HG03139 (cell line): ENCODE measurements around the gene CLIP1.
"Not testable (repeated sequence)": the region's sequence is repeated elsewhere in the genome, so short reads cannot be mapped to it uniquely, and the experiment has no call there.

Source experiments
- ATAC-seq: cut with Tn5 transposase; IDR thresholded peaks from one replicate; pipeline ENCODE4 v1.9.1; 2021; ENCODE audit not compliant: unreplicated experiment

CLIP1 gene

DNA sequence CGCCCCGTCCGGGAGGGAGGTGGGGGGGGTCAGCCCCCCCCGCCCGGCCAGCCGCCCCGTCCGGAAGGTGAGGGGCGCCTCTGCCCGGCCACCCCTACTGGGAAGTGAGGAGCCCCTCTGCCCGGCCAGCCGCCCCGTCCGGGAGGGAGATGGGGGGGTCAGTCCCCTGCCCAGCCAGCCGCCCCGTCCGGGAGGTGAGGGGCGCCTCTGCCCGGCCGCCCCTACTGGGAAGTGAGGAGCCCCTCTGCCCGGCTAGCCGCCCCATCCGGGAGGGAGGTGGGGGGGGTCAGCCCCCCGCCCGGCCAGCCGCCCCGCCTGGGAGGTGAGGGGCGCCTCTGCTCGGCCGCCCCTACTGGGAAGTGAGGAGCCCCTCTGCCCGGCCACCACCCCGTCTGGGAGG is 64.9 kb downstream of the CLIP1 start:
- ATAC-seq: not testable (repeated sequence)

DNA sequence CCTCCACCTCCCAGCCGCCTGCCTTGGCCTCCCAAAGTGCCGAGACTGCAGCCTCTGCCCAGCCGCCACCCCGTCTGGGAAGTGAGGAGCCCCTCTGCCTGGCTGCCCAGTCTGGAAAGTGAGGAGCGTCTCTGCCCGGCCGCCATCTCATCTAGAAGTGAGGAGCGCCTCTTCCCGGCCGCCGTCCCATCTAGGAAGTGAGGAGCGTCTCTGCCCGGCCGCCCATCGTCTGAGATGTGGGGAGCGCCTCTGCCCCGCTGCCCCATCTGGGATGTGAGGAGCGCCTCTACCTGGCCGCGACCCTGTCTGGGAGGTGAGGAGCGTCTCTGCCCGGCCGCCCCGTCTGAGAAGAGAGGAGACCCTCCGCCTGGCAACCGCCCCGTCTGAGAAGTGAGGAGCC is 65.5 kb downstream of the CLIP1 start:
- ATAC-seq: not testable (repeated sequence)

DNA sequence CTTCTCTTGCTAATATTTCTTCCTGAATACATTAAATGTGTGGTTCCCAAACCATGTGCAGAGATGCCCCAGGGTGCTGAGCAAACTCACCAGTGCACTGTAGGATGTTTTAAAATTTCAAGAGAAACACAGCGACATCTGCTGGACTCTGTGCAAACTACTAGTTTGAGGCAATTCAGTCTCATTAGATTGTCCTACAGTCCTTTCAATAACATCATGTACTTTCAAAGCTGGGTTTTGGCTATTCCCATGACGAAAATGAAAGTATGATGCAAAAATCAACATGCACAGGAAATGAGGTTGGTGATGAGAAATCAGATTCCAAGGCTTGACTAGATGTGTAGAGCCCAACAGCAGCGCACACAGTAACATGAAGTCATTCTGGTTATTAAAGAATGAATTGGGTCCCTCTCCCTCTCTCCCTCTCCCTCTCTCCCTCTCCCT is 66.3 kb downstream of the CLIP1 start:
- ATAC-seq: no peak

DNA sequence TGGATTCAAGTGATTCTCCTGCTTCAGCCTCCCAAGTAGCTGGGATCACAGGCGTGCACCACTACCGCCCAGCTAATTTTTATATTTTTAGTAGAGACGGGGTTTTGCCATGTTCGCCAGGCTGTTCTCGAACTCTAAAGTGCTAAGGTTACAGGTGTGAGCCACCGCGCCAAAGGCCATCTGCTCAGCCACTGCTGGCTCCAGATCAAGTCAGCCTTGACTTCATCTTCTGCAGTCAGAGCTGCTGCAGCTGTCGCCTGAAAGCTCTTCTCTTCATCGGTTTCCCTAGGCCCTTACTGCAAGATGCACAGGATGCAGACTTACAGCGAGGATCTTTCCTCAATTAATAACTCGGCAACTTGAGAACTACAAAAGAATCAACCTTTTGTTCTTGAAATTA is 66.8 kb downstream of the CLIP1 start:
- ATAC-seq: no peak

DNA sequence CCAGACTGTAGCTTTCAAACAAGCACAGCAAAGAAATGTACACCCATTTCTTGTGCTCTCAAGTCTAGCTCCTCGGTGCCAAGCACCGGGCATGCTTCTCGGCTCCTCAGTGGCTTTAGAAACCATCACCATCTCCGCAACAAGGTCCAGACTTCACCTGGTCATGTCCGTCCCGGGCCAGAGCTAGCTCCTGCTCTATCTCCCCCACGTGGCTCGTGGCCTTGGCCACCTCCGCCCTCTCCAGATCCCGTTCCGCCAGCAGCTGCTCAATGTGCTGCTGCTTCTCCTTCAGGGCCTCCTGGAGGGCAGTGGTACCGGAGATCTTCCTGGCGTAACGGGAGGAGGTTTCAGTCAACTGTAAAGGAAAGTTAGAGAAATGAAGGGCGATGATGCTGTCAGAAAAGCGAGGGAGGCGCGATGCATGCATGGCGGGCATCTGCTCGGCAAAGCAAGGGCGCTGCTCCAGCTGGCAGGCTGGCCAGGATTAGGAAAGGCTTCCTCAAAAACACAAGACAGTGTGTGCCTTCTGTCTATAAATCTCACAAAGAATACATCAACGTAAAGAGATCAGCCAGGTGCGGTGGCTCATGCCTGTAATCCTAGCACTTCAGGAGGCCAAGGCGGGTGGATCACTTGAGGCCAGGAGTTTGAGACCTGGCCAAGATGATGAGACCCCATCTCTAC is 67.4 kb downstream of the CLIP1 start:
- ATAC-seq: no peak

DNA sequence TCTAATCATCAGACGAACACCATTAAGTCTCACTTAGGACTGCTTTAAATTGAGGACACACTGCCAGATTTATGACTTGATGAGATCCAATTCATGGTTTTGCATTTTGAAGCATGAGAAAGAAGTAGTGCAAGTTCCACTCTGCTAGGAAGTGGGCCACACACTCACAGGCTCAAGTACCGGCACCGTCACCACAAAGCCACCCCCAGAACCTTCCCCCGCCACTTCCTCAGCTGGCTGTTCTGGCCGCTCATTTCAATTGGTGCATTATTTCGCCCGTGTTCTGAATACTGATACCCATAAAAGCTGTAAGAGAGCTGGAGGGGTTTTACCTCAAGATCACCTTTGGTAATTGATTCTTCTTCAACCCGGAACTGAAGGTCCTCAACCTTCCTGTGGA is 70.1 kb downstream of the CLIP1 start:
- no peak for ATAC-seq

DNA sequence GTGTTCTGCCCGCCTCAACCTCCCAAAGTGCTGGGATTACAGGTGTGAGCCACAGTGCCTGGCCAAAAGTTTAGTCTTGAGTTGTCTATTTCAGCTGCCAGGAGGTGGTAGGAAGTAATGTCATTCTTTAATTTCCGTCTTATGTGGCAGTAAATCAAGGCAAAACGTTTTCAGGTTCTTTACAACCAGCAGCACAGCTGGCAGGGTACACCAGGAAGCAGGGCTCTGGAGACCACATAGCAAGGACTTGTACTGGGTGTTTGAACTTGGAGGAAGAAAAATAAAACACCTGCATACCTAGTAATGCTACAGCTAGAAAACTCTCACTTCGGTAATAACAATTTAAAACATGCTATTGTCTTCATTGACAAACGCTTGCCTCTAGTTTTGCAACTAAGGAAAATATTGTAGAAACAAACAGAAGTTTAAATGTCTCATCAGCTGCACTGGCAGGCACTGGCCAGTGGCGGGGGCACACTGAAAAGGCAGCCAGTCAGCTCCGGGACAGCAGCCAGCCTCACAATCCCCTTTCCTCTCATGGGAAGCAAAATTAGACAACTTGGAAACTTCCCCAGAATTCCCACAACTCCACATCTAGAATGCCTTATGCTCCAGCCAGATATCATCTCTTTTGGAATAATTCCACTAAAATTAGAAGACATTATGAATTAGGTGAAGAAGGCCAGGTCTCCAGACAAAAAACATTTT is 72.2 kb downstream of the CLIP1 start:
- no peak for ATAC-seq

DNA sequence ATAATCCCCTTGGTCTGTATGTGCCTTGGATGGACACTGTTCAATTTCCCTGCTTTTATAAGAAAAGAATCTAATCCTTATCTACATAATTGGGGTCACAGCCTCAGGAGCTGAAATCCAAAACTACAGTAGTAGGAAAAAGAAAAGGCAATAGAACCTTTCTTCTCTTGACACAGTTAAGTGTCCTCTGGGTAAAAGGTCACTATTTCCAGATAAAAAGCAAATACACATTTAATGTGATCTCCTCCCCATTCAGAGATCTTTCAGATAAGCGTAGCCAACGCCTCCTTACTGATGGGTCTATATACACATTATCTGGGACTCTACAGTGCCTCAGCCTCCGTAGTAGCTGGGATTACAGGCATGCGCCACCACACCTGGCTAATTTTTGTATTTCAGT is 73.4 kb downstream of the CLIP1 start:
- ATAC-seq: no peak

DNA sequence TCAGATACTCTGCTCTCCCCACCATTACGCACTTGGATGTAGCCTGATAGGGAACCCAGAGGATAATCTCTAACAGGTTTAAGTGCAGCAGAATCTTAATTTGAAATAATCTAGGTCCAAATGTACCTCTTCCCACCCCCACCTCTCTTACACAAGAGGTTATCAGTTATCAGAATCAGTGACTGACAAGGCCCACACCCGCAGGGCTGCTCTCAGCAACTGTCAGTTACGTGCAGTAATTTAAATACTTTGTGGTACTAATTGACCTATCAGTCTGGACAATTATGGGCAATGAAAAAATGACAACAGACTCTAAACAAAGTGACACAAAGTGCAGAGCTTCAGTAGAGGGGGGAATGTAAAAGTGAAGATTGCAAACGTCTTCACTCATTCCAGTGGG is 74.0 kb downstream of the CLIP1 start:
- ATAC-seq: no peak

DNA sequence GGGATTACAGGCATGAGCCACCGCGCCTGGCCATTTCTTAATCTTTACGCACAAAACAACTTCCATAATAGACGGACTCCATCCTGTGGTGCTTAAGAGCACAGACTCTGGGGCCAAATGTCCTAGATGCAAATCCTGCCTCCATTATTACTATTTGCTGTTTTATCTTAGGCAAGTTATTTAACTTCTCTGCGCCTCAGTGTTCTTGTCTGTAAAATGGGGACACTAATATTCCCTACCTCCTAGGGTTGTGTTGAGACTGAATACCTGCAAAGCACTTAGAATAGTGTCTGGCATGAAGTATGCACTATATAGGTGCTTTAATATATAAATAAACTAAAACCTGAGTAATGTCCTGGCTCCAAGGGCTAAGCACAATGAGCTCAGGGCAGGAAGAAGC is 76.4 kb downstream of the CLIP1 start:
- ATAC-seq: no peak

DNA sequence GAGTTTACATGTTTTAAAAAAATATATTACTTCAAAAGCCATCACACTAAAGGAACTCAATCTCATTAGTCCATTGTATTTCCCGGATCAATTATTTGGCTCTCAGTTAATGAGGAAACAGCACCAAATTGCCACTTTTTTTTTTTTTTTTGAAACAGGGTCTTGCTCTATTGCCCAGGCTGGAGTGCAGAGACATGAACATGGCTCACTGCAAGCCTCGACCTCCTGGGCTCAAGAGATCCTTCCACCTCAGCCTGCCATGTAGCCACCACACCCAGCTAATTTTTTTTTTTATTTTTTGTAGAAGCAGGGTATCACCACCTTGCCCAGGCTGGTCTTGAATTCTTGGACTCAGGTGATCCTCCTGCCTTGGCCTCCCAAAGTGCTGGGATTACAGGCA is 77.4 kb downstream of the CLIP1 start:
- no peak for ATAC-seq

DNA sequence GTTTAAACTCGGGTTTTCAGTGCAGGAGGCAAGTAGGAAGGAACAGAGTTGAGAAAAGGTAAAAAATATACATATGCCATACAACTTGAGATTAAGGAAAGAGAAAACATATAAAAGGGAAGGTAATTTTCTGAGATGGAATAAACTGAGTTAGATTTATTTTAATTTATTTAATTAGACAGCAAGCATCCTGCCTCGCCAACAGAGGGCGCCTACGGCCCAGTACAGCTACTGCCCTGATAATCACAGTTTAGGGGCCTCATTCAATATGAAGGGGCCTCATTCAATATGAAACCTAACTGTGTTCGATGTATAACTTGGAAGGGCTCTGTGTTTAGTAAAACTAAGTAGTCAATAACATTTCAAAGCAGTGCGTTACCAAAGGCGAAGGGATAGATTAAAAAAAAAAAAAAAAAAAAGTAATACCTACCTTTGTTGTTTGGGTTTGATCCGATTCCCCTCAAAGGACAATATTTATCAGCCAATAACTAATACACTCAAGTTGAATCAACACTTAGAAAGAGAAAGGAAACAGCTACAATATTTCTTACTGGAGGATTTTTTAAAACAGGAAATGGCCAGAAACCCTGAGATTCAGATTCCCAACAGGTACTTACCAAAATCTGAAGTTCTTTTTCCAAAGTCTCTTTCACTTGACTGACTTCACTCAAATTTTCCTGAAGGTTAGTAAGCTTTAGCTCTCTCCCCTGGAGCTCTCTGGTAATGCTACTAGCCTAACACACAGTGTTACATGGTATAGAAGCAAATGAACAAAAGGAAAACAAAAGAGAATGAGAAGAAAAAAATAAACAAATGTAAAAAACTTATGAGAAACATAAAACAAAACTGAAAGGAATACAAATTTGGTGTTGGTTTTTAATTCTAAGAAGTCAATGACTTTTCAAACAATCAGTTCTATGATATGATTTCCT is 86.2 kb downstream of the CLIP1 start:
- ATAC-seq: no peak

DNA sequence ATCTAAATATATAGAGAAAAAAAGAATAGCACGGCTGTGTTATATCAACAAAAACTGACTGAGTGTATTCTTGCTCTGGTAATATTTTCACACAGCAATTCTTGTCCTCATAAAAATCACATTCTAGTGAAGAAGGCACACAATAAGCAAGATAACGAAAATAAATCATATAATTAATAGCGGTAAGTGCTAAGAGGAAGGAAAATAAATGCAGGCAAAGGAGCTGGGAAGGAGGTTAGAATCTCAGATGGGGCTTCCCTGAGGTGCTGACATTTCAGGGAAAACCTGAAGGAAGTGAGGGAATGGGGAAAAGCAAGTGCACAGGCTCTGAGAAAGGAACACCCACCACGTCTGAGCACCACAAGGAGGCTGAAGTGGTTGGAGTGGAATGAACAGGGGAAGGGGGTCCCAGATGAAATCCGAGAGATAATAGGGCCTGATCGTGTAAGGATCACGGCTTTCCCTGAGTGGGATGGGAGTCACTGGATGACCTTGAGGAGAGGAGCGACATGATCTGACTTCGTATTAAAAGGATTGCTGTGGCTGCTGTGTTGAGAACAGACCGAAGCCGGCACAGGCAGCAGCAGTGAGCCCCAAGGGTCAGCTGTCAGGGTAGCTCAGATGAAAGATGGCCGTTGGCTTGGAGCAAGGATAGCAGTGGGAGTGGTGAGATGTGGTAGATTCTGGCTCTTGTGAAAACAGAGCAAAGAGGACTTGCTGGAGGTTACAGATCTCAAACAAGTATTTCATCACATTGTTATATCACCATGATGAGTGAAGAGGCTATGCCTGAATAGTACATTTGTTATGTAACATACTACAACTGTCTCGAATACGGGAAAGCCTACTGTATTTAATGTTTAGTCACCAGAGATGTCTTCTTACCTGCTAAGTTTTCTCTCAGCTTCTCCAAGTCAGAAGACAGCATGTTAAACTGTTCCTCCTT is 89.1 kb downstream of the CLIP1 start:
- no peak for ATAC-seq

DNA sequence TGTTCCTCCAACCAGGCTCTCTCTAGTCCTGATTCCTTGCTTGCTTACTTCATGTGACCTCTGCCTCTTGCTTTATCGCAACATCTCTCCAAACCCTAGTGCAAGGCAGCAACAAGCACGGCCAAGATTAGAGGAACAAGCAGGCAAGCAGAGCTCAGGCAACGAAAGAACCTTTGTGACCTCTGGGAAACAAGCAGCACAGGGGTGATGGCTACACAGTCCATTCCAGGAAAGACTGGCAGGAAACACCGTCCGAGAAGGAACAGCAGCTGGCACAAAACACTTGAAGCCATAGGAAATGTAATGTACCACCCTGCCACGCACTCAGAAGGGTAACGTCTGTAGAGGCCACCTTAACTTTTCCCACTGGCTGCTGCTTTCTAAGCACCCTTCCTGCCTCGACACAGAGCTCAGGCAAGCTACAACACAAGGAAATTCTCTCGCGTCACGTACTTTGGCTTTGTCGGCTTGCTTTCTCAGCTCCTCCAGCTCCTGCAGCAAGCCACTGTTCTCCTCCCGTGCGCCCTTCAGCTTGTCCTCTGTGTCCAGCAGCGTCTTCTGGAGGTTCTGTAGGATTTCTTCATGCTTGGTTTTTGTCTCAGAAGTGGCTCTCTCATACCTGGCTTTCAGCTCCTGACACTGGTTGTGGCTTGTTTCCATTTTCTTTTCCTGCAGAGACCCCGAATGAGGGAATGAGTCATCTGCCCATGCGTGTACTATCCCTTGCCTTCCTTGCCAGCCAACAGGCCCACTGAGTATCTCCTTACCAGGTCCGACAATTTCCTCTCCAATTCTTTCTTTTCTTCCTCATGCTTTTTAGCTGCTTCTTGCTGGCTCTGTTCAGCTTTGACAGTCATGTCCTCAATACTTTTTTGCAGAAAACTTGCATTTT is 94.7 kb downstream of the CLIP1 start:
- no peak for ATAC-seq

DNA sequence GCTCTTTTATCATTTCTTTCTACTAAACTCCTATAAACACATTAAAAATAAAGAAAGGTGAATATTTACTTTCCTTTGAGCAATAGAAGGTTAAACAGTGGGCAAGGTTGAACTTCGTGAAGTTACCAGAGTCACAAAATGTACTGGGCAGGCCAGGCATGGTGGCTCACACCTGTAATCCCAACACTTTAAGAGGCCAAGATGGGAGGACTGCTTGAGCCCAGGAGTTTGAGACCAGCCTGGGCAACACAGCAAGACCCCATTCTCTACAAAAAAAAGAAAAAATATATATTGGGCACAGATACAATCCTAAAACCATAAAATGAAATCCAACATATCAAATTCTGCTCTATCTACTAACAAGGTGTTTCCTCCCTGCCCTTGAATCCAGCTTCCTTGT is 95.5 kb downstream of the CLIP1 start:
- no peak for ATAC-seq

DNA sequence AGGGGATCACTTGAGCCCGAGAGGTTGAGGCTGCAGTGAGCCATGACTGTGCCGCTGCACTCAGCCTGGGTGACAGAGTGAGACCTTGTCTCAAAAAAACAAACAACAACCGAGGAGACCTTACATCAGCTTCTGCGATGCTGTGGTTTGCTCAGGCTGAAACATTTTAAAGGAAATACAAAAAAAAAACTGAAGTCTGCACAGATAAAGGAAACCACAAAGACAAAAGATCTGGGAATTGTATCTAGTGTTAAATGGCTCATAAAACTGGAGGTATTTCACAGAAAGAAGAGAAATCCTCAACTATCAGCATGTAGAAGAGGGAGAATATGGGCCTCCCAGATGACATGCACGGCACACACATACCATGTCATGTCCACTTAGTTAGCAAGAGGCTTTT is 95.9 kb downstream of the CLIP1 start:
- ATAC-seq: no peak

DNA sequence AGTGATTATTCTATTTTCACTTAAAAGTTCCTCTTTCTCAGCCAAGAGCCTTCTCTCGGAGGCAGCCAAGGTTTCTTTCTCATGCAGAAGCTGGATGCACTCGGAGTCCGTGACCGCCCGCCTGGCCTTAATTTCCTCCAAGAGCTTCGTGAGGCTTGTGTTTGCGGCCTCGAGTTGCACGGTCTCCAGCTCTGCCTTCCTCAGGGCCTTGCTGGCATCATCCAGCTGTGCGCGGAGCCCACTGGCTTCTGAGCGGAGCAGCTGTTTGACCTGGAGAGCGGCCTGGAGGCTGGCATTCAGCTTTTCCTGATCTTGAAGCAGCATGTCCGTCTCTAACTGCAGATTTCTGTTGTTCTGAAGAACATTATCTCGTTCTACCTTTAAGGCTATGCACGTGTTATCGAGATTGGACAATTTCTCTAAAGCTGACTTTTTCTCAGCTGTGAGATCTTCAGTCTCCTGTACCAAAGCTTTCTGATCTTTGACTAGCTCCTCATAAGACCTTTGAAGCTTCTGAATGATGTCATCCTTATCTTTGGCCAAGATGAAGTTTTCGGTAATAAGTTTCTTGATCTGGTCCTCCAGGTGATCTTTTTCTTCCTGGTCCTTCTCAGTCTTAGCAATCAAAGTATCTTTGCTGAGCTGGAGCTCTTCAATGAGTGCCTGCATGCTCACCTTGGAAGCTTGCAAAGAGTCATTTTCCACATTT is 99.0 kb downstream of the CLIP1 start:
- no peak for ATAC-seq

DNA sequence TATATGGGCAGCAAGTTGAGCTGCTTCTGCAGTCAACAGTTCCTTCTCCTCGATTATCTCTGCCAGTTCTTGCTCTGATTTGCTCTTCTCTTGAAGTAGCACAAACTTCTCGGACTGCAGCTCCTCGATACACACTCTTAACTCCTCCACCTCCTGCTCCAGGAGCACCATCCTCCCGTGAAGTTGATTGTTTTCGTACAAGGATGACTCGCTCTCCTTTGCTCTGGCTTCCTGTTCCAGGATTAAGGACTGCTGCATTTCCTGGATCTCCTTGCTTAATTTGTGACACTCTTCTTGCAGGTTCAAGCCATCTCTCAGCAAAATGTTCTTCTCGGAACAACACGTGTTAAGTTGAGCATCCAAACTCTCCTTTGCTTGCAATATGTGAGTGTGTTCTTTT is 100.0 kb downstream of the CLIP1 start:
- no peak for ATAC-seq
